HG03439 (cell line): ENCODE data around the gene MTPN.
A peak's percentile ranks its signal among the peaks of the same experiment; 100 is the strongest.

Source experiments
- ATAC-seq: cut with Tn5 transposase; IDR thresholded peaks from one replicate; pipeline ENCODE4 v1.9.1; 2021; ENCODE audit warnings: mild to moderate bottlenecking, moderate library complexity; ENCODE audit not compliant: unreplicated experiment

The MTPN gene

DNA sequence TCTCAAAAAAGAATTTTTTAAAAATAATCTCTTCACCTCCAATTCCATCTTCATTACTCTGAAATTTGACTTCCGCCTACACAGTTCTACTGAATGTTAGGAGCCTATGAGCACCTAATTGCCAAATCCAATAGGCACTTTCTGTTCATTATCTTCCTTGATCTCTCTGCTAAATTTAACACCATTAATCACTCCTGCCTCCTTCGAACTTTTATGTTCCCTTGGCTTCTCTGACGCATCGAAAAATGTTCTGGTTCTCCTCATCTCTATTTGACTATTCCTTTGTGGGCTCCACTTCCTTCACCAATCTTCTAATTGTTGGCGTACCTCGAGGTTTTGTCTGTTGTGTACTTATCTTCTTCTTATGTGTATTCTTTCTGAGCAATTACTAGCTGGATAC, 87.3 kb downstream of the MTPN start:
- no peak for ATAC-seq

DNA sequence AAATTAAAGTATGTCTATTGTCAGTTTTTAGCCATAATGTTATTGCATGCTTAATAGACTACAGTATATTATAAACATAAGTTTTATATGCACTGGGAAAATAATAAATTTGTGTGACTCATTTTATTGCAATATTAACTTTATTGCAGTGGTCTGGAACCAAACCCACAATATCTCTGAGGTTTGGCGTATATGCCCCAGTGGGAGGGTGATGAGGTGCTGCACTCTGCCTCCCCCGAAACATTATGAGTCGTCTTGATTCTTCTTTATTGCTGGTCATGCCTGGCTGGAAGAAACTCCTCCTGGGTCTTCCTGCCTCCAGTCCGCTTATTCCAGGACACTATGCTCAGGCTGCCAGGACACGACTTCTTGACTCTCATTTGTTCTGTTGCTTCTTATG, 88.4 kb downstream of the MTPN start:
- no peak for ATAC-seq

DNA sequence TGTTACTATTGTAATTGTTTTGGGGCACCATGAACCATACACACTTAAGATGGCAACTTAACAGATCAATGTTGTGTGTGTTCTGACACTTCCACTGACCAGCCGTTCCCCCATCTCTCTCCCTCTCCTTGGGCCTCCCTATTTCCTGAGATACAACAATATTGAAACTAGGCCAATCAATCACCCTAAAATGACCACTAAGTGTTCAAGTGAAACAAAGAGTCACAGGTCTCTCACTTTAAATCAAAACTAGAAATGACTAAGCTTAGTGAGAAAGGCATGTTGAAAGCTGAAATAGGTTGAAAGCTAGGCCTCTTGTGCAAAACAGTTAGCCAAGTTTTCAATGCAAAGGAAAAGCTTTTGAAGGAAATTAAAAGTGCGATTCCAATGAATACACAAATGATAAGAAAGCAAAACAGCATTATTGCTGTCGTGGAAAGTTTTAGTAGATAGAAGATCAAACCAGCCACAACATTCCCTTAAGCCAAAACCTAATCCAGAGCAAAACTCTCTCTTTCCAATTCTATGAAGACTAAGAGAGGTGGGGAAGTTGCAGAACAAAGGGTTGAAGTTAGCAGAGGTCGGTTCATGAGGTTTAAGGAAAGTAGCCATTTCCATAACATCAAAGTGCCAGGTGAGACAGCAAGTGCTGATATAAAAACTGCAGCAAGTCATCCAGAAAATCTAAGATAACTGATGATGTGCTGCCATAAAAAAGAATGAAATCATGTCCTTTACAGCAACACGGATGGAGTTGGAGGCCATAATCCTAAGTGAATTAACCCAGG, 90.6 kb downstream of the MTPN start:
- peak; percentile 88 for ATAC-seq

DNA sequence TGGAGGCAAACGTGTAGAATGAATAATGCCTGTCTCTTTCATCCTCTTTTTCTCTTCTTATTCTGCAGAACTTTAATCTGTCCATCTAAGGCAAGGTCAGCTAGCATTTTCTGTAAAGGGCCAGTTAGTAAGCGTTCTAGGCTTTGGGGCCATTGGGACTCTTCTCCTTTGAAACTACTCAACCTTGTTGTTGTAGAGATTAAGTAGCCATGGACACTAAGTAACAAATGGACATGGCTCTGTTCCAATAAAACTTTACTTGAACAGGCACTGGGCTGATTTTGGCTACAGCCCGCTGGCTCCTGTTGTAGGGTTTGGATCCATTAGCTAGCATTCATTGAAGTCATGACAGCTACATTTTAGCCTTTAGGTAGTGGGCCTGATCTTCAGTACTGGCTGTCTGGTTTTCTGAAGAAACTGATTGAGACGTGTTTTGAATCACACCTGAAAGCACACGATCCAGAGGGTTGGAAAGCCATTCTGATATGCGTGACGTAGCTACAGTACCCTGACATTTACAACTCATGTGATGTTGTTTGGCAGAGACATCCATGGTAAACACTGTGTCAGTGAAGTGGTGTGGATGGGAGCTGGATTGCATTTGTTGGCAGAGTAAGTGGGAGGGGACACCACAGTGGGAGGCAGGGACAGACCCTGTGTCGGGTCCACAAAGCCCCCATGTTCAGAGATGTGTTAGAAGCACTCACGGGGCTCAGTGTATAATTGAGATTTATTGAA, 92.5 kb downstream of the MTPN start:
- ATAC-seq = no peak

DNA sequence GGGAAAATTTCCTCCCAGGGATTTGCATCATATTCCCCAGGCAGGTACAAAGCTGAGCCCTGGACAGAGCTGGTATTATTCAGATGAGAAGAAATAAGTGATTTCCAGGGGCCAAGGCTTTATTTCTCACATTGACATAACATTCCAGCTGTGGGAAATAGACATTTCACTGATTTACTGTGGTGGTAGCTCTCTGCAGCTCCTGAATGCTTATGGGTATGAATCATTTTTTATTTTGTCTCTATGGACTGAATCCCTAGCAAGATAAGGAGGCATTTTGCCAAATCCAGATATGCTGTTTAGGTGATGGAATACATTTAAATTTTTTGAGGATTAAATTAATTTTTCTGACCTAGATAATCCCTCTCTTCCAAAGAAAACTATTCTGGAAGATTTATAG, 97.9 kb downstream of the MTPN start:
- ATAC-seq = no peak

DNA sequence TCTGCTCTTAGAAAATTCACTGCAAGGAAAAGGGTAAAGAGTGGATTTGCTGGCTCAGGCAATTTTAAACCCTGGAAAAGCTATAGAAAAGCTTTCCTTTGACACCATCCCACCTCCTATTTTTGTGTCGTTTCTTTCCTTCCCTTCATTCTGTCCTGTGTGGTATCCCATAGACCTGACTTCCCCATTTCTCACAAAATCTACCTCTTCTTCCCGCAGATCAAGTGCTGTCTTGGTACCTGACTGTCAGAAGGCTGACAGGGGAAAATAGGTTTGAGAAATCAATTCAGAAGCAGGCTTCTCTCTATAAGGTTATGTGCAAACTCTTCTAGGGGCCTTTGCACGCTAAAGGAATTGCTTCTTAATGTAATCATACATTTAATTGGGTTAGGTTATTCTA, 98.9 kb downstream of the MTPN start:
- ATAC-seq = no peak

DNA sequence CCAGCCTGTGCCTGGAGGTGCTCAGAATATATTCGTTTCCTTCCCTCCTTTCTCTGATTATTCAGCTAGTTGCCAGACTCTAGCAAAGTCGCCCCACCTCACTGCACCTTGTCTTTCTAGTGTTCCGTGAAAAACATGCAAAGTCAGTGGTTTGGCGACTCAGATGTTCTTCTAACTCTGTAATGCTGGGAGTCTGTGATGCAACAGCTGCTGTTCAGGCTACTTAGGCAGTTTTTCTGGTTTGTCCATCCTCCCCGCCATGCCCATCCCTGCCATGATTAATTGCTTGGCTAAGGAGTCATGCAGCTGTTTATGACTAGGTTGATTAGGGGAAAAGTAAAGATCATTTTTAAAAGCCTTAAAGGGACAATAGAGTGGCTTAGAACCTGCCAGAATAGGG, 99.4 kb downstream of the MTPN start:
- no peak for ATAC-seq
